ENCODE measurements around the gene PTPN9.
A peak's percentile ranks its signal among the peaks of the same experiment; 100 is the strongest.
"Not testable (repeated sequence)": the region's sequence is repeated elsewhere in the genome, so short reads cannot be mapped to it uniquely, and the experiment has no call there.

The PTPN9 gene

DNA sequence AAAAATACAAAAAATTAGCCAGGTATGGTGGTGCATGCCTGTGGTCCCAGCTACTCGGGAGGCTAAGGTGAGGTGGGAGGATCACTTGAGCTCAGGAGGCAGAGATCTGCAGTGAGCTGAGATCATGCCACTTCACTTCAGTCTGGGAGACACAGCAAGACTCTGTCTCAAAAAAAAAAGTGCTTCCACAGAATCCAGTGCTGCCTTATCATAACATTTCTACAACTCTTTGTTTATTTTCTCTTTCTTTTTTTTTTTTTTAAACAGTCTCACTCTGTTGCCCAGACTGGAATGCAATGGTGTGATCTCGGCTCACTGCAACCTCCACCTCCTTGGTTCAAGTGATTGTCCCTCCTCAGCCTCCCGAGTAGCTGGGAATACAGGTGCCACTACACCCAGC is 53.4 kb downstream of the PTPN9 start:
- not testable (repeated sequence) for DNase-seq

GRCh38 chr15:75523011-75523410 is 56.1 kb downstream of the PTPN9 start:
- DNase-seq = no peak

GRCh38 chr15:75517233-75517632 is 61.9 kb downstream of the PTPN9 start:
- no peak for DNase-seq

- peak; percentile 33 to 50 for DNase-seq
Observed at GRCh38 chr15:75508840-75509532, 70.1 kb downstream of the PTPN9 start.

GRCh38 chr15:75502360-75502759 is 76.8 kb downstream of the PTPN9 start:
- no peak for DNase-seq

DNA sequence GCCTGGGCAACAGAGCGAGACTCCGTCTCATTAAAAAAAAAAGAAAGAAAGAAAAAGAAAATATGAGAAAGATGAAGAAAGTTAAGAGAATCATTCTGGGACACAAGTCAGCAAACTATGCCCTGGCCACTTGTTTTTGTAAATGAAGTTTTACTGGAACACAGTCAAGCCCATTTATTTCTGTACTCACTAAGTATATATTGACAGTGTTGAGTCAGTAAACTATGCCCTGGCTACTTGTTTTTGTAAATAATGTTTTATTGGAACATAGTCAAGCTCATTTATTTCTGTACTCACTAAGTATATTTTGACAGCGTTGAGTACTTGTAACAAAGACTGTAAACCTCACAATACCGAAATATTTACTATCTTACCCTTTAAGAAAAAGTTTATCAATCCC is 85.4 kb downstream of the PTPN9 start:
- DNase-seq = no peak

DNA sequence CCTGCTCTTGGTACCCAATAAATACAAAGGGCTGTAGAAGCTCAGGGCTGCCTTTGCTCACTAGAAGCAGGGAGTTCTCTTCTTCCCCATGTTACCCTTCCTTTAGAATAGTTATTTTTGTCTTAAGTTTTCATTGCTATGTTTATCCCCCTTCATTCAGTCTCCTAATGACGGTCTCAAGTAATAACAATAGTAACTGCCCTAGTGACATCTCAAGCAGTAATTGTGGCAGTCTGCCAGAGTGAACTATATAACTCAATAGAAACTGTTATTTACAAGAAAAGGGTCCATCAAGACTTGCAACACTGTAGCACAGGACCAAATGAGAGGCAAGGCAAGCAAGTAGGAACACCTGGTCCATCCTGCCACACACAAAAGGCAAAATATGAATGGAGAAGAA is 95.2 kb downstream of the PTPN9 start:
- no peak for DNase-seq

GRCh38 chr15:75483556-75483955 is 95.6 kb downstream of the PTPN9 start:
- not testable (repeated sequence) for DNase-seq

- no peak for DNase-seq
Observed at GRCh38 chr15:75483106-75483505, 96.0 kb downstream of the PTPN9 start.

GRCh38 chr15:75480463-75480862 is 98.7 kb downstream of the PTPN9 start:
- not testable (repeated sequence) for DNase-seq

DNA sequence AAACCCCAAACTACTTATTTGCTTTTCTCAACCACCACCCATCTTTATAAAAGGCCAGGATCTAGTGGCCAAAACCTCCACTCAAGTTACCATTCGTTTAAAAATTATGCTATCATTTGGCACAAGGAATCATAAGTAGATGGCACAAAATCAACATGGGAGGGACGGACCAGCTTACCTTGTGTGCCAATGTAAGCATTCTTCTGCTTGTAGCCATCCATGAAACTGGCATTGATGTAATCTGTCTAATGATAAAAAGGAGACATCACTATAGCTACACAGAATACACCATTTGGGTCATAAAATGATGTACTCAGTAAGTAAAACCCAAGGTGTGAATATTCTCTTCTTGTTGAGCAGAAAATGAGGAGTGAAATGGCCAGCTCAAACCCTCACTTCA is 99.4 kb downstream of the PTPN9 start:
- DNase-seq = no peak

- DNase-seq = not testable (repeated sequence)
Observed at GRCh38 chr15:75477094-75477493, 102.0 kb downstream of the PTPN9 start.

GRCh38 chr15:75468913-75469598 is 110.1 kb downstream of the PTPN9 start:
- DNase-seq = no peak

- DNase-seq = no peak
Observed at GRCh38 chr15:75460646-75461045, 118.5 kb downstream of the PTPN9 start.

GRCh38 chr15:75459581-75459980 is 119.5 kb downstream of the PTPN9 start:
- DNase-seq = no peak

DNA sequence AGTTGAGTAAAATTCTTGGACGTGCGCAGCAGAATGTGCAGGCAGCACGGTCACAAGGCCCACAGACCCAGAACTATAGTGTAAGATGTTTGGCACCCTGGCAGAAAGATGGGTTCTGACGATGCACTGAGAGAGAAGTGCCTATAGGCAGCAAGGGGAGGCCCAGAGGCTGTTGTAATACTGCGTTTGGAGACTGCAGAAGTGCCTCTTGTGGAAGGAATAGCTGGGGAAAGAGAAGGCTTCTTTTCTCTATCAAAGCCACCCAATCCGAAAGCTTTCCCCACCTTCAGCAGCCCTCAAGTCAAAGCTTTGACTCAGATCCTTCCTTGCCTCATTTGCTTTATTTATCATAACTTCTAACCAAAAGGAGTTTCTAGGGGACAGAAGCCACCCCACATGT is 122.4 kb downstream of the PTPN9 start:
- no peak for DNase-seq

- peak; percentile 50 to 72 for DNase-seq
Observed at GRCh38 chr15:75455982-75456531, 123.1 kb downstream of the PTPN9 start.

DNA sequence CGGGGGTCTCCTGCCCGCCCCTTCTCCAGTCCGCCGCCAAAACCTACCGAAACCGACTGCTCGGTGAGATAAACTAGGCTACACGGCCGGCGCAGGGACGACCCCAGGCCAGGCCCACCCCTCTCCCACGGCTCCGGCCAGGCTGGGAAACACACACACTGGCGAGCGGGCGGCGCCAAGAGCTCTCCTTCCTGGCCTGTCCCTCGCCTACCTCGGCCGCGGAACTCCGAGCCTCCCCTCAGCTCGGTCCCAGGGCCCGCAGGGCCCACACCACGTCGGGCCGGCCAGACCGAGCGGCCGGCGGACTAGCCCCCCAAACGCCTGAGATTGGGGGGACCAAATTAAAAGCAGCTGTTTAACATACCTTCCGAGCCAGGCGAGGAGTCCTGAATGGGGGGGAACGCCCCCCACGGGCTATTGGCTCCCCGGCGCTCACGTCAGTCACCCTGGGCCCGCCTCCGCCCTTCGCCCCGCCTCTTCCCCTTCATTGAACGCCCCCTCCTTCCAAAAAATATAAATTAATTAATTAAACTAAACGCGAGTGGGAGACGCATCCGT is 123.6 kb downstream of the PTPN9 start:
- peak; percentile 50 to 84 for DNase-seq

DNA sequence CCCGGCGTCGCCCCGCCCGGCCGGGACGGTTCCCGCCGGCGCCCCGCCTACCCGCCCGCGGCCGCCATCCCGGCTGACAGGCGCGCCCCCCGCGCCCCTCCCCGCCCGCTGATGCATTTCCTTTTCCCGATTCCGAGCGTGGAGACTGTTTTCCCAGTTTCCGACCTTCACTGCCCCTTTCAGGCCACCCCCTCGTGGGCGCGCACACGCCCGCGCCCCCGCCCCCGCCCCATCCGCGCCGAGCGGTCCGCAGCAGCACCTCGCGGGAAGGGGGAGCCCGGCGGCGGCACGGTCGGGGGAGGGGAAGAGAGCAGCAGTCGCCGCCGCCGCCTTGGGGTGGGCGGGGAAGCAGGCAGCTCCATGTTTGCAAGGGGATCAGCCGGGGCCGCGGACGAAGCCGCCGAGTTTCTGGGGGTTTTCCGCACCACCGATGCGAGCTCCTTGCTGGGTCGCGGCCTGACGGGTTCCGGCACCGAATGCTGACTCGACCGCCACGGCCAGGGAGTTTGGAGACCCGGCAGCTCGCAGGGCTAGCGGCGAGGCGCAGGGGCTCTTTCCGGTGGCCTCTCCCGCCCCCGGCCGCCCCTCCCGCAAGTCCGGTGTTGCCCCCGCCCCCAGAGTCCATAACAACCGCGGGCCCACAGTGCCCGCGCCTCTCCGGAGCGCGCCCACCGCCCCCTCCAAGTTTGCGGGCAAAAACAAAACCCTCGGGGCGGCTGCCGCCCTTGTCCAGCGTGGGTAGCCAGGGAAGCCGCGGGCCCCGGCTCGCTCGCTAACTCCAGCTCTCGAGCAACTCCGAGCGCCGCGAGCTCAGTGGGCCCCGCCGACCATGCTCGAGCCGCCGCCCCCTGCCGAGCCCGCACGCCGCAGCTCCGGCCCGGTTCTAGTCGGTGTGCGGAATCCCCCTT is 124.4 kb downstream of the PTPN9 start:
- peak; percentile 82 to 96 for DNase-seq

DNA sequence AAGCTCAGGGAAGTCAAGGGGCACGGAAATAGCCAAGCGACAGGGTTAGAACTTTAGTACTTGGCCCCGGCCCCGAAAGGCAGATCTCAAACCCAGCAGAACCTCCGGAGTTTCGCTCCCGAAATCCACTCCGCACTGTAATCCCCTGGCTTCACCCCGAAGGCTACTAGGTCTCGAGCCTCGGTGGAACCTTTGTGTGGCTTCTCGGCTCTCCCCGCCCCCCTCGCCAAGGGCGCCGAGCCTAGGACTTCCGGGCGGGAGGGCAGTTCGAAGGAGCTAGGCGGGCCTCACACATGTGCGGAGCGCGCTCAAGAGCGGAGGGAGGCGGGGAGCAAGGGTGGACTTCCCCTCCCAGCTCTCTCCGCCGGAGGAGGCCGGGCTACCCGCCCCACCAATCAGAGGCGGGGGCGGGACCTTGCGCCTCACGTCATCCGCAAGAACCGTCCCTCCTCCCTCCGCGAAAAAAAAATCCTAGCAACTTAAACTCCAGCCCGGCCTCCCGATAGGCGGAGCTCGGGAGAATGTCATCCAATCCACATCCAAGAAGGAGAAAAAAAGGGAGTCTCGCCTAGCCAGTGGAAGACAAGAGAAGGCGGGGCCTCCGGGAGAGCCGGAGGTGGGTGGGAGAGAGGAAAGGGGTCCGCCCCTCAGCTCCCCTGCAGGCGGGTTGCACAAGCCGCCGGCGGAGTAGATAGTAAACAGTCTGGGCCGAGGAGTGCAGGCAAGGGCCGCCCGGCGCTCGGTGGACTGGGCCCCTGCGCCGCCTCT is 125.2 kb downstream of the PTPN9 start:
- peak; percentile 100 for DNase-seq

GRCh38 chr15:75452865-75453702 is 126.0 kb downstream of the PTPN9 start:
- peak; percentile 61 to 74 for DNase-seq
